PFSK-1 (cell line): ENCODE measurements around the gene COA1.

Experiments
- FOXP2 ChIP-seq: optimal IDR thresholded peaks from 2 replicates; pipeline ENCODE3; 2011; ENCODE audit warnings: borderline replicate concordance, control low read depth, inconsistent platforms; ENCODE audit not compliant: insufficient read depth; ENCODE audit errors: extremely low read length, extremely low read depth
- POLR2AphosphoS5 ChIP-seq: IDR thresholded peaks from 2 replicates; pipeline ENCODE4 v1.6.1; 2012; ENCODE audit warnings: low read depth, mild to moderate bottlenecking, control low read depth, low read length, moderate library complexity
- REST ChIP-seq, 2 experiments: IDR thresholded peaks; 2 replicates each; pipeline versions ENCODE4 v1.6.1 to v1.8.0; 2011 to 2012; ENCODE audit warnings: low read depth in 2 of 2, low read length in 2 of 2, control low read depth in 1 of 2, inconsistent platforms in 1 of 2, mild to moderate bottlenecking in 1 of 2, moderate library complexity in 1 of 2; ENCODE audit not compliant: insufficient read depth in 1 of 2
- SIN3A ChIP-seq: IDR thresholded peaks from 2 replicates; pipeline ENCODE4 v1.6.1; 2012; ENCODE audit warnings: mild to moderate bottlenecking, low read length, moderate library complexity, borderline replicate concordance; ENCODE audit not compliant: insufficient read depth
- TAF1 ChIP-seq: IDR thresholded peaks from 2 replicates; pipeline ENCODE4 v1.6.1; 2012; ENCODE audit warnings: low read length, control low read depth, borderline replicate concordance; ENCODE audit not compliant: insufficient read depth

COA1 gene

GRCh38 chr7:43761938-43762692, 32.8 kb upstream of the COA1 start:
- no peak for TF ChIP-seq FOXP2
- TF ChIP-seq POLR2AphosphoS5, result no peak
- no peak for TF ChIP-seq REST (IDR thresholded peaks at IDR 0.05; ENCODE audit: insufficient read depth in 1 of 2, low read depth in 2 of 2, low read length in 2 of 2)
- TF ChIP-seq TAF1, result no peak
- TF ChIP-seq SIN3A, result no peak

GRCh38 chr7:43761382-43761781, 32.1 kb upstream of the COA1 start:
- TF ChIP-seq TAF1, result no peak
- TF ChIP-seq POLR2AphosphoS5, result no peak
- no peak for TF ChIP-seq FOXP2
- TF ChIP-seq SIN3A, result no peak
- TF ChIP-seq REST (IDR thresholded peaks at IDR 0.05; ENCODE audit: insufficient read depth in 1 of 2, low read depth in 2 of 2, low read length in 2 of 2), result no peak

- TF ChIP-seq TAF1, result no peak
- TF ChIP-seq SIN3A, result no peak
- TF ChIP-seq FOXP2, result no peak
- TF ChIP-seq REST (IDR thresholded peaks at IDR 0.05; ENCODE audit: insufficient read depth in 1 of 2, low read depth in 2 of 2, low read length in 2 of 2), result no peak
- no peak for TF ChIP-seq POLR2AphosphoS5
Measured at GRCh38 chr7:43760861-43761260, 31.5 kb upstream of the COA1 start.

- no peak for TF ChIP-seq FOXP2
- 0 out of 2 replicates have a peak, but pooled peaks have one; percentile 30 for TF ChIP-seq TAF1
Measured at GRCh38 chr7:43758822-43759683, 29.7 kb upstream of the COA1 start.

- no peak for TF ChIP-seq TAF1
- TF ChIP-seq FOXP2, result peak; percentile 30
Measured at GRCh38 chr7:43758029-43758821, 28.9 kb upstream of the COA1 start, which contains the start of gene BLVRA. Gene BLVRA (plus strand): TSS chr7:43758680. CDS start chr7:43771159, 12,479 bp downstream.
